ENCODE data around the gene STK4. TPM values are rescaled to one million over a fixed set of nuclear protein-coding genes. Genes with fewer than 3 reads are reported as not detected.

The STK4 gene
- total and polyA plus RNA-seq, 2 of the 8 experiments (the other 6 are each of a cell fraction or from before 2014, with no cell fraction given), result 12.0 to 34.3 TPM

DNA sequence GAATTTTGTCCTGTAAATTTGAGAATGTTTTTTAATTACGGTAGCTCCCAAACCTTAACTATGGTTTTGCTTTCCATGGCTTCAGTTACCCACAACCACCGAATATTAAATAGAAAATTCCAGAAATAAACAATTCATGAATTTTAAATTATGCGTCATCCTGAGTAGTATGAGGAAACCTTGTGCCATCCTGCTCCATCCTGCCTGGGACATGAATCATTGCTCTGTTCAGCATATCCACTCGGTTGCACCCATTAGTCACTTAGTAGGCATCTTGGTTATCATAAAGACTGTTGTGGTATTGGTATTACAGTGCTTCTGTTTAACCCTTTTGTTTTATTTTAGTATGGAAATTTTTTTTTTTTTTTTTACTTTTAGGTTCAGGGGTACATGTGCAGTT is 94.9 kb downstream of the STK4 start:
- Histone ChIP-seq H3K56ac (replicated peaks; ENCODE audit: insufficient read length, low read depth, low read length) (no peak overlapping the region), H4K91ac (replicated peaks; ENCODE audit: insufficient read length, low read length) (no peak overlapping the region), H3K79me1 (ENCODE audit: low read depth, low read length) (no peaks in the 10 kb centered on the region), H3K9ac (replicated peaks in 1 of 4; ENCODE audit: extremely low read depth in 1 of 4, low read depth in 3 of 4, low read length in 3 of 4) (no peak overlapping the region), H2BK5ac (ENCODE audit: low read depth, low read length) (no peak overlapping the region), H2BK15ac (ENCODE audit: low read length) (no peak overlapping the region), H3K23me2 (ENCODE audit: low read depth, low read length) (no peaks in the 10 kb centered on the region), H3K14ac (ENCODE audit: insufficient read length) (no peak overlapping the region), H3K4me2 (ENCODE audit: insufficient read depth in 1 of 2, low read depth in 2 of 2, low read length in 2 of 2) (no peak overlapping the region), H2BK12ac (ENCODE audit: low read depth, low read length) (no peak overlapping the region), H4K20me1 (replicated peaks in 1 of 2; ENCODE audit: control insufficient read depth in 1 of 2, insufficient read depth in 2 of 2, low read length in 2 of 2) (no peaks in the 10 kb centered on the region), H3K18ac (ENCODE audit: extremely low read depth, low read length) (no peak overlapping the region), H2BK120ac (replicated peaks; ENCODE audit: low read depth, low read length) (no peak overlapping the region), H3K9me3 (ENCODE audit: insufficient read depth in 2 of 2, low read depth in 1 of 2, low read length in 1 of 2) (no peaks in the 10 kb centered on the region; a peak in 1 of 4 replicates), H2BK20ac (ENCODE audit: low read length) (no peak overlapping the region), H3K27ac (ENCODE audit: low read depth, low read length) (no peak overlapping the region), H3K4ac (replicated peaks; ENCODE audit: insufficient read length, low read depth, low read length) (no peak overlapping the region), H3K4me1 (replicated peaks in 1 of 4; ENCODE audit: control insufficient read depth in 3 of 4, insufficient read depth in 4 of 4, low read length in 3 of 4) (peaks cover 0 to 2% (median 0%) of the 10 kb centered on the region in 4 experiments; a peak in 1 of 7 replicates), H3K4me3 (ENCODE audit: extremely low read depth in 1 of 4, insufficient read depth in 2 of 4, low read depth in 3 of 4, low read length in 4 of 4) (no peak overlapping the region), H4K8ac (ENCODE audit: extremely low read depth, insufficient read depth, low read length) (no peak overlapping the region), H2AK5ac (ENCODE audit: low read depth, low read length) (no peak overlapping the region), H2AFZ (ENCODE audit: low read length) (no peak overlapping the region), H4K5ac (ENCODE audit: insufficient read length, low read depth, low read length) (no peak overlapping the region), H3K23ac (ENCODE audit: insufficient read length) (no peak overlapping the region), H3K36me3 (ENCODE audit: control insufficient read depth in 2 of 4, insufficient read depth in 4 of 4, low read length in 3 of 4) (no peaks in the 10 kb centered on the region), H3K27me3 (replicated peaks in 1 of 4; ENCODE audit: control insufficient read depth in 3 of 4, extremely low read depth in 1 of 4, insufficient read depth in 3 of 4, low read length in 3 of 4) (no peaks in the 10 kb centered on the region), H3K79me2 (ENCODE audit: control insufficient read depth in 1 of 2, insufficient read depth in 2 of 2, low read length in 2 of 2) (peaks cover 0 to 3% of the 10 kb centered on the region in 2 experiments; a peak in 1 of 4 replicates)
- DNase-seq (ENCODE audit: low read depth in 1 of 2, low spot score in 2 of 2) (no peak), FAIRE-seq (no peak)
- ChIA-PET CTCF (ENCODE audit: partially characterized antibody) (interaction anchor here (1.1 to 1.9 kb wide), 4 partner anchors 12 to 51 kb away, joined by 3 to 11 read pairs (median 4); no protein-coding TSS in a partner anchor), POLR2A (ENCODE audit: partially characterized antibody) (interaction anchor here (0.9 kb wide), 1 partner anchor 31 kb away, joined by 3 read pairs; no protein-coding TSS in a partner anchor)
- WGBS, 2 experiments (ENCODE audit: extremely low coverage in 1 of 2, insufficient coverage in 1 of 2, insufficient read length in 1 of 2, insufficient replicate concordance in 2 of 2, low coverage in 1 of 2, low lambda C conversion rate in 2 of 2, missing lambda C conversion rate in 1 of 2), result 89% methylated on average over 4 of the region's 4 CpGs; no CpG with 5 or more reads in 1 of the 2 experiments
- TF ChIP-seq NRF1 (IDR thresholded peaks at IDR 0.05; ENCODE audit: low read depth, low read length), result no peak
- no peak for TF ChIP-seq JUND (IDR thresholded peaks at IDR 0.05; ENCODE audit: low read length)
- no peak for TF ChIP-seq SRF (IDR thresholded peaks at IDR 0.05; ENCODE audit: low read depth, low read length)
- TF ChIP-seq, protein P1, sequence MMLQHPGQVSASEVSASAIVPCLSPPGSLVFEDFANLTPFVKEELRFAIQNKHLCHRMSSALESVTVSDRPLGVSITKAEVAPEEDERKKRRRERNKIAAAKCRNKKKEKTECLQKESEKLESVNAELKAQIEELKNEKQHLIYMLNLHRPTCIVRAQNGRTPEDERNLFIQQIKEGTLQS (IDR thresholded peaks at IDR 0.05; ENCODE audit: insufficient read depth, low read depth, low read length), result no peak
- TF ChIP-seq KDM1A (IDR thresholded peaks at IDR 0.05; ENCODE audit: borderline replicate concordance, low read length), result no peak
- TF ChIP-seq, protein P2, sequence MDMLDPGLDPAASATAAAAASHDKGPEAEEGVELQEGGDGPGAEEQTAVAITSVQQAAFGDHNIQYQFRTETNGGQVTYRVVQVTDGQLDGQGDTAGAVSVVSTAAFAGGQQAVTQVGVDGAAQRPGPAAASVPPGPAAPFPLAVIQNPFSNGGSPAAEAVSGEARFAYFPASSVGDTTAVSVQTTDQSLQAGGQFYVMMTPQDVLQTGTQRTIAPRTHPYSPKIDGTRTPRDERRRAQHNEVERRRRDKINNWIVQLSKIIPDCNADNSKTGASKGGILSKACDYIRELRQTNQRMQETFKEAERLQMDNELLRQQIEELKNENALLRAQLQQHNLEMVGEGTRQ (IDR thresholded peaks at IDR 0.05; ENCODE audit: low read length), result no peak
- TF ChIP-seq, protein P3, sequence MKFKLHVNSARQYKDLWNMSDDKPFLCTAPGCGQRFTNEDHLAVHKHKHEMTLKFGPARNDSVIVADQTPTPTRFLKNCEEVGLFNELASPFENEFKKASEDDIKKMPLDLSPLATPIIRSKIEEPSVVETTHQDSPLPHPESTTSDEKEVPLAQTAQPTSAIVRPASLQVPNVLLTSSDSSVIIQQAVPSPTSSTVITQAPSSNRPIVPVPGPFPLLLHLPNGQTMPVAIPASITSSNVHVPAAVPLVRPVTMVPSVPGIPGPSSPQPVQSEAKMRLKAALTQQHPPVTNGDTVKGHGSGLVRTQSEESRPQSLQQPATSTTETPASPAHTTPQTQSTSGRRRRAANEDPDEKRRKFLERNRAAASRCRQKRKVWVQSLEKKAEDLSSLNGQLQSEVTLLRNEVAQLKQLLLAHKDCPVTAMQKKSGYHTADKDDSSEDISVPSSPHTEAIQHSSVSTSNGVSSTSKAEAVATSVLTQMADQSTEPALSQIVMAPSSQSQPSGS (IDR thresholded peaks at IDR 0.05; ENCODE audit: low read length), result no peak
- TF ChIP-seq EZH2 (IDR thresholded peaks at IDR 0.05; ENCODE audit: low read depth, low read length, severe bottlenecking), result no peak

Data from H1 (cell line).